IPS-15b (cell line): ENCODE data around the gene AMOTL2.

Experiments
- H3K27me3 ChIP-seq: one replicate; pipeline ENCODE4 v1.6.1; 2013; ENCODE audit warnings: low read length; ENCODE audit not compliant: control insufficient read depth, insufficient read depth
- H3K36me3 ChIP-seq: one replicate; pipeline ENCODE4 v1.6.1; 2013; ENCODE audit warnings: low read length; ENCODE audit not compliant: control insufficient read depth, insufficient read depth
- H3K4me1 ChIP-seq: one replicate; pipeline ENCODE4 v1.6.1; 2013; ENCODE audit warnings: mild to moderate bottlenecking, low read length; ENCODE audit not compliant: control insufficient read depth, insufficient read depth
- H3K4me3 ChIP-seq: one replicate; pipeline ENCODE4 v1.5.1; 2013; ENCODE audit warnings: low read depth, low read length
- H3K9ac ChIP-seq: one replicate; pipeline ENCODE4 v1.6.1; 2013; ENCODE audit warnings: low read depth, mild to moderate bottlenecking, low read length
- H3K9me3 ChIP-seq: one replicate; pipeline ENCODE4 v1.6.1; 2013; ENCODE audit warnings: mild to moderate bottlenecking, low read length; ENCODE audit not compliant: control insufficient read depth, insufficient read depth

Gene AMOTL2

DNA sequence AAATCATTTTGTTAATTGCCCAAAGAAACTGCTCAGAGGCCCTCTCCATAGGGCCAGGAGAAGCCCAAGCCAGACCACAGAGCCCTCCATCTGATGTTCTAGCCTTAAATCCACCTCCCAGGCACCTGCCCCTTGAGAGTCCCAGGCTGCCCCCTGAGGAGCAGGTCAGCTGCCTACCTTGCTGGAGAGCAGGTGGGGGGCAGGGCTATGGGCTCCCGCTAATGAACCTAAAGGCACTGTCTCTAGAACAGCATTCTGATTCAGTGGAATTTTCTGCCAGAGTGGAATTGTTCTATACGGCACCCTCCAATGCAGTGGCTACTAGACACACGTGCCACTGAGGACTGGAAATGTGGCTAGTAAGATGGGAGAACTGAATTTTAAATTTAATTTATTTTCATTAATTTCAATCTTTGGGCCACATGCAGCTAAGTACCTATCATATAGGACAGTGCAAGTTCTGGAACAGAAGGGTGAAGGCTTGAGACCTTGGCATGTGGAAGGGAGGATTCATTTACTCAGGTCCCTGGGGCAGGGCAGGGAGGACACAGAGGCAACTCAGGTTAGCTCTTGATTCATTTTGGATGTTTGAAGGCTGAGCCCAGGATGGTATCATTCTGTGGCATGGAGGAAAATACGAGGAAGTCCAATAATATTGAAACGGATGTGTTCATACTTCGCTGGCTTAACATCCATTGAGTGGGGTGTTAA is 11.4 kb downstream of the AMOTL2 start:
- no peaks in the 10 kb centered on the region for H3K9me3 ChIP-seq
- H3K27me3 ChIP-seq: no peaks in the 10 kb centered on the region
- no peak overlapping the region for H3K9ac ChIP-seq
- peaks cover 69% of the 10 kb centered on the region for H3K36me3 ChIP-seq
- H3K4me1 ChIP-seq: peaks cover 24% of the 10 kb centered on the region
- no peak overlapping the region for H3K4me3 ChIP-seq

- H3K9ac ChIP-seq: no peak overlapping the region
- no peak overlapping the region for H3K4me3 ChIP-seq
- H3K9me3 ChIP-seq: no peaks in the 10 kb centered on the region
- H3K4me1 ChIP-seq: peaks cover 24% of the 10 kb centered on the region
- peaks cover 70% of the 10 kb centered on the region for H3K36me3 ChIP-seq
- H3K27me3 ChIP-seq: no peaks in the 10 kb centered on the region
These were observed 12.0 kb downstream of the AMOTL2 start for GRCh38 chr3:134362221-134362620.

- H3K9ac ChIP-seq: no peak overlapping the region
- no peaks in the 10 kb centered on the region for H3K9me3 ChIP-seq
- peaks cover 24% of the 10 kb centered on the region for H3K4me1 ChIP-seq
- no peak overlapping the region for H3K4me3 ChIP-seq
- no peaks in the 10 kb centered on the region for H3K27me3 ChIP-seq
- H3K36me3 ChIP-seq: peaks cover 65% of the 10 kb centered on the region
These were observed 12.9 kb downstream of the AMOTL2 start for GRCh38 chr3:134361162-134361835.

GRCh38 chr3:134360046-134360445 is 14.2 kb downstream of the AMOTL2 start:
- no peaks in the 10 kb centered on the region for H3K9me3 ChIP-seq
- peaks cover 20% of the 10 kb centered on the region for H3K4me1 ChIP-seq
- no peak overlapping the region for H3K4me3 ChIP-seq
- no peak overlapping the region for H3K9ac ChIP-seq
- peaks cover 60% of the 10 kb centered on the region for H3K36me3 ChIP-seq
- H3K27me3 ChIP-seq: no peaks in the 10 kb centered on the region

DNA sequence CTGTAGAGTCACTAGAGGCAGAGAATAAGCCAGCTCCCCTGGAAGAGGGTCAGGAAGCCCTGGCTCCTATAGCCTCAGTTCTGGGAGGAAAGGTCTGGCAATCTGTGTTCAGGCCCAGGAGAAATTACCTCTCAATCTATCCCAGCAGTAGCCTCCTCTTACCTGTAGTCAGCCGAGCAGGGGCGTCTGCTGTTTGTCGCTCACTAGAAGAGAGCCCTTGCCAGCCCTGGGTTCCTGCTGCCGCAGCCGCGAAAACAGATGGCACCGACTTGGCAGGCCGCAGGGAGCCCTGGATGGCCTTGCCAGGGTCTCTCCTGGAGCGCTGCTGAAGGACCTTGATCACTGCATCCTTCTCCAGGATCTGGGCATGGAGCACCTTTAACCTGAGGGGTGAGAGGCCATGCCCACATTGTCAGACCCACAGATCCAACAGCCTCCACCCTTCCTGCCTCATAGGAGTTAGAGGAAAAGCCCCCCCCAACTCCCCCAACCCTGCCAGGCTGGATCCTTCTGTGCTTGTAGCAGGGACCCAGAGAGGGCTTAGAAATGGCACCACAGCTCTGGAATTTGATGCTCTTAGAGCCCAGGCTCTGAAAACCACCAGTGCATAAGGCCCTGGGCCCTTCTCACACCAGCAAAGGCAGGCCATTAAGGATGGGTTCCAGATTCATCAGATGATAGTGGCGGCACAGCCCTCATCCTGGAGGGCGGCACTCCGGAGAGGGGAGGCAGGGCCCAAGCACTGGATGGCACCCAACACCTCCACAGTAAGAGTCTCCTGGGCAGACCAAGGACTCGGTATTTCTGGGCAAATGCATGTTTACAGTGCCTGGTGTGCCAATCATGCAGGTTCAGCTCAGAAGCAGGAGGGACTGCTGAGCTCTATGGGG is 14.9 kb downstream of the AMOTL2 start:
- Histone ChIP-seq H3K27me3 (no peaks in the 10 kb centered on the region), H3K9ac (no peak overlapping the region), H3K4me1 (peaks cover 13% of the 10 kb centered on the region), H3K4me3 (no peak overlapping the region), H3K36me3 (peaks cover 60% of the 10 kb centered on the region), H3K9me3 (no peaks in the 10 kb centered on the region)

- Histone ChIP-seq H3K4me1 (peaks cover 8% of the 10 kb centered on the region), H3K9me3 (no peaks in the 10 kb centered on the region), H3K36me3 (peaks cover 58% of the 10 kb centered on the region), H3K9ac (no peak overlapping the region), H3K4me3 (no peak overlapping the region), H3K27me3 (no peaks in the 10 kb centered on the region)
These were observed 16.1 kb downstream of the AMOTL2 start for GRCh38 chr3:134357914-134358811.

DNA sequence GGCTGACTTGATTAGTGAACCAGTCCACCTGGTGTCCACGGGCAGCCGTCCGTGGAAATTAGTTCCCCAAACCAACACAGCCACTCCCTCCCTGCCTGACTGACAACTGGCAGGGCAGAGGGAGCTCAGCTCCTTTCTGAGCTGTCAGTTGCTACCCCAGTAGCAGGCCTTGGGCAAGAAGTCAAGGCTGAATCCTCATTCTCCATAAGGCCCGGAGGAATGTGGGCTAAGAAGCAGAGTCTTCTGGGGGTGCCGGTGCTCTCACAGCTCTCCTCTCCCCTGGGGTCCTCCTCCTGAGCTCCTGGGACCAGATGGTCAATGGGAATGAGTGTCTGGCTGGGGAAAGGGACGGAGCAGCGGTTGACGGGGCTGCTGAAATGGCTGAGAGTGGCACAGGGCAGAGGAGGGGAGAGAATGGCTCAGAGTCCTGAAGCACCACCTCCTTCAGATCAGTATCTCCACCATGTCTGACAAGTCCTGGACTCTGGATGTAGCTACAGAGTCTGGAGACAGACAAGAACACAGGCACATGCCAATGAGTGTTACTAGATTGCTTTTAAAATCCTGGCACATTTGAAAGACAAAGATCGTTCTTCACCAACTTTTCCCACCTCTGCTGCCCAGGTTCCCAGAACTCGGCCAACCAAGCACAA is 16.9 kb downstream of the AMOTL2 start:
- Histone ChIP-seq H3K27me3 (no peaks in the 10 kb centered on the region), H3K4me3 (no peak overlapping the region), H3K9me3 (no peaks in the 10 kb centered on the region), H3K36me3 (peaks cover 53% of the 10 kb centered on the region), H3K9ac (no peak overlapping the region), H3K4me1 (no peaks in the 10 kb centered on the region)

DNA sequence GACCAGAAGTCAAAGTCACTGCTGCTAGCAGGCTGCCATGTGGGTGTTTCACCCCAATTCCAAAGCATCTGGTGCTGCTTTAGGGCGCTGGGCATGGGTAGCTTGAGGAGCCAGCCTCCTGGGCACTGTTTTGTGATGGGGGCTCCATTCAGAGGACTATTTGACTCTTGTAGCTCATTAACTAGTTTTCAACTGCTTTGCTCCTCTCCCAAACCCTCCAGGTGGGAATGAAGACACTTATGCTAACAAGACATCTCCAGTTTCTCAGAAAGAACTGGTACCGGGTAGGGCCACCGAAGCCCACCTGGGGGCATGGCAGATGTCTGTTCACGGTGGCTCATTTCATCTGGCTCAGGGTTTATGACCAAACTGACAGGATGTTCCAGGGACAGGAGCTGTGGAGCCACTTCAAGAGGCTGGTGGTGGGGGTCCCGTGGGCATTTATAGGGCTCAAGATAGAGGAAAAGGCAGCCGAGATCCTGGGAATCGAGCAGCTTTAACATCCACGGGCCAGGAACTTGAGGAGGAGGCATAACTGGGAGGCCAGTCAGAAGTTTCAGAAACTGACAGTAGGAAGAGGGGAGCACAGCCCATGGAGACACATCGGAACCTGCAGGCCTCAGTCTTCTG is 17.7 kb downstream of the AMOTL2 start:
- no peaks in the 10 kb centered on the region for H3K9me3 ChIP-seq
- peaks cover 46% of the 10 kb centered on the region for H3K36me3 ChIP-seq
- H3K9ac ChIP-seq: no peak overlapping the region
- H3K27me3 ChIP-seq: no peaks in the 10 kb centered on the region
- no peaks in the 10 kb centered on the region for H3K4me1 ChIP-seq
- no peak overlapping the region for H3K4me3 ChIP-seq

DNA sequence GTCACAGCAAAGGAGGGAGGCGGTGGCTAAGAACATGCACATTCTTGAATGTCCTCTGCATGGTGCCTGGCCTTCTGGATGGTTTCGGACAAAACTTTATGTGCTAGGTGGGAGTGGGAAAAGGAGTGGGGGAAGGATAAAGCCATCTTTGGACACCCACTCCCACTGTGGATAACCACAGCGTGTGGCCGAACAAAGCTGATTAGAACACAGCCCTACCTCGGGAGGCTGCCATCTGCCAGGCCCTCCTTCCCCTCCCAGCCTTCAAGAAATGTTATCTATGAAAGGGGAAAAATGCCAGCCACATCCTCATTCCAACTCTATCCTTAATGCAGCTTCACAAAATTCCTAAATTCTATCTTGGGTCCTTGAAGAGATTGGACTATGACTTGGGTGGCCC is 18.8 kb downstream of the AMOTL2 start:
- peaks cover 38% of the 10 kb centered on the region for H3K36me3 ChIP-seq
- H3K9ac ChIP-seq: no peak overlapping the region
- no peaks in the 10 kb centered on the region for H3K27me3 ChIP-seq
- no peaks in the 10 kb centered on the region for H3K4me1 ChIP-seq
- H3K4me3 ChIP-seq: no peak overlapping the region
- no peaks in the 10 kb centered on the region for H3K9me3 ChIP-seq

DNA sequence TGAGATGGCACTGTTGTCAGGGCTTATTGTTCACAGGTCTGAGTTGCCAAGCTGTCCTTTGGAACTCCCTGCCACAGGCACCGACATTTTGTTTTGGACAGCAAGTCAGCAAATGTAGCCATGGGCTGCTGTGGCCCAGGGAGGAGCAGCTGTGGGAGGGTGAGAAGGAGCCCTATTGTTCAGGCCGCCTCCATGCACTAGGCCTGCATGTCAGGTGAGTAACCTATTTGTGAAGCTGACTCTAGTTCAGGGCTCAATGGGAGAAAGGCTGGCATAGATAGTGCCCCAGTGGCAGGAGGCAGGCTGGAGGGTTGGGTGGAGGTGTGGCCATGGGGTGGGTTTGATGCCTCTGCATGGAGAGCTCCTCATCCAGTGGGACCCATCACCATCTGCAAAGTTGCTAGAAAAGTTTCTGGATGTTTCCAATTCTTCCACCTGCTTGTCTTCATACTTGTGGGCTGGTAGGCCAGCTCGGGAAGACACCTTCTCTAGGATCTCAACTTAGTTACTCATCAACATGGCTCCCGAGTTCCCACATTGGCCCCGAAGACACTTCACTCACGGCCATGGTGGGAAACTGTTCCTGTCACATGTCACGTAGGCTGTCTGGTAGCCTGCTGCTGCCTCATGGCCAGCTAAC is 19.5 kb downstream of the AMOTL2 start:
- peaks cover 31% of the 10 kb centered on the region for H3K36me3 ChIP-seq
- no peak overlapping the region for H3K4me3 ChIP-seq
- H3K9ac ChIP-seq: no peak overlapping the region
- H3K9me3 ChIP-seq: no peaks in the 10 kb centered on the region
- no peaks in the 10 kb centered on the region for H3K4me1 ChIP-seq
- no peaks in the 10 kb centered on the region for H3K27me3 ChIP-seq
